Lower leg skin (tissue), 3 donors: ENCODE data around the gene AASS.

Experiments used
- CTCF ChIP-seq, 3 donors: fragments of 450-650 bp; IDR thresholded peaks; one replicate each; pipeline ENCODE4 v1.5.1; 2016; ENCODE audit warnings: antibody characterized with exemption in 3 of 3, mild to moderate bottlenecking in 3 of 3, moderate library complexity in 2 of 3
- POLR2A ChIP-seq, 2 donors: fragments of 450-650 bp; IDR thresholded peaks; one replicate each; pipeline ENCODE4 v1.6.1; 2016 to 2017; ENCODE audit warnings: antibody characterized with exemption in 2 of 2, mild to moderate bottlenecking in 1 of 2, moderate library complexity in 1 of 2

- TF ChIP-seq CTCF (IDR thresholded peaks at IDR 0.05) (no peak), POLR2A (IDR thresholded peaks at IDR 0.05) (no peak)
Observed at GRCh38 chr7:122094549-122094948, 49.5 kb downstream of the AASS start.
